Stomach (tissue), 4 donors: ENCODE results near the gene B3GNT3.
A peak's percentile ranks its signal among the peaks of the same experiment; 100 is the strongest.

Source experiments
- POLR2A ChIP-seq, 4 donors: fragments of 450-650 bp; IDR thresholded peaks; one replicate each; pipeline ENCODE4 v1.6.1; 2016; ENCODE audit warnings: antibody characterized with exemption in 4 of 4, control low read depth in 2 of 4, mild to moderate bottlenecking in 1 of 4, moderate library complexity in 1 of 4
- TF ChIP-seq, protein P1 (sequence below), 7 experiments: fragments of 450-650 bp in 4 of 7; fragments of 200-600 bp in 3 of 7; sonication (generic) in 3 of 7; IDR thresholded peaks; one replicate each; pipeline ENCODE4 v1.5.1; 2016 to 2019; ENCODE audit warnings: antibody characterized with exemption in 7 of 7, control low read depth in 2 of 7, mild to moderate bottlenecking in 1 of 7

DNA sequence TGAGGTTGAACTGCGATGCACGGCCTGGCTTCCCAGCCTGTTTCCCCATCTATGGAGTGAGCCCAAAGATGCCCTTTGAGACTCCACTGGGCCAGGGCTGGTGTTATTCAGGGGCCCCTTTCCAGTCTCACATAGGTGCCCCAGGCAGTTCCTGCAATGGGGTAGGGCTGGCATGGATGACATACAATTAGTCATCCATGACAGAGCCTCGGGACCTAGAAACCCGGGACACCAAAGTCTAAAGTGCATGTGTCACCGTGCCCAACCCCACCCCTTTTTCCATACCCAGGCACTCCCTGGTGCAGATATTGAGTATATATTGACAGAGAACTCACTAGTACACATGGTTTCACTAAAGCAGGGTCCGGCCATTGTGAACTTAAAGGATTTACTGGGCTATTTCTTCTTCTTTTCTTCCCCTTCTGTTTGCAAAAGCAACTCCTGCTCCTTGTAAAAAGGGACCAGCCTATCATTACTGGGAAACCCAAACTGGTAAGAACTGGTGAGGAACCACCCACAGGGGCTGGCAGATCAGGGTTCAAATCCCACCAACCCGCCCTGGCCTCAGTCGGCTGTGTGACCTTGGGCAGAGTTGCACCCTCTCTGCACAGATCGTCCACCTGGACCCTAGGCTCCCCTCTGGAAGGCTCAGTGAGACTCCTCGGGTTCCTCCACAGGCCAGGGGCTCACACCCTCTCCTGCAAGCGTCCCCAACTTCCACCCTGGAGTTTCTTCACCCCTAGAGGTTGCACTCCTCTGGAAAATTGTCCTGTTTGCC is 2.7 kb downstream of the B3GNT3 start:
- TF ChIP-seq, protein P1, sequence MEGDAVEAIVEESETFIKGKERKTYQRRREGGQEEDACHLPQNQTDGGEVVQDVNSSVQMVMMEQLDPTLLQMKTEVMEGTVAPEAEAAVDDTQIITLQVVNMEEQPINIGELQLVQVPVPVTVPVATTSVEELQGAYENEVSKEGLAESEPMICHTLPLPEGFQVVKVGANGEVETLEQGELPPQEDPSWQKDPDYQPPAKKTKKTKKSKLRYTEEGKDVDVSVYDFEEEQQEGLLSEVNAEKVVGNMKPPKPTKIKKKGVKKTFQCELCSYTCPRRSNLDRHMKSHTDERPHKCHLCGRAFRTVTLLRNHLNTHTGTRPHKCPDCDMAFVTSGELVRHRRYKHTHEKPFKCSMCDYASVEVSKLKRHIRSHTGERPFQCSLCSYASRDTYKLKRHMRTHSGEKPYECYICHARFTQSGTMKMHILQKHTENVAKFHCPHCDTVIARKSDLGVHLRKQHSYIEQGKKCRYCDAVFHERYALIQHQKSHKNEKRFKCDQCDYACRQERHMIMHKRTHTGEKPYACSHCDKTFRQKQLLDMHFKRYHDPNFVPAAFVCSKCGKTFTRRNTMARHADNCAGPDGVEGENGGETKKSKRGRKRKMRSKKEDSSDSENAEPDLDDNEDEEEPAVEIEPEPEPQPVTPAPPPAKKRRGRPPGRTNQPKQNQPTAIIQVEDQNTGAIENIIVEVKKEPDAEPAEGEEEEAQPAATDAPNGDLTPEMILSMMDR (IDR thresholded peaks at IDR 0.05) = no peak
- TF ChIP-seq POLR2A (IDR thresholded peaks at IDR 0.05) = peak in 1 of 4 donors; percentile 25
